Neural cell (in vitro differentiated cells): Measurements from ENCODE around the gene MORC3.

Experiments
- EP300 ChIP-seq: fragments of 450-650 bp; conservative IDR thresholded peaks from 2 replicates; pipeline ENCODE4 v1.6.1; 2014; ENCODE audit warnings: antibody characterized with exemption, mild to moderate bottlenecking, moderate library complexity; ENCODE audit not compliant: poor library complexity, severe bottlenecking
- MXI1 ChIP-seq: fragments of 450-650 bp; conservative IDR thresholded peaks from 2 replicates; pipeline ENCODE4 v1.6.1; 2014; ENCODE audit warnings: antibody characterized with exemption, mild to moderate bottlenecking; ENCODE audit not compliant: poor library complexity, severe bottlenecking
- POLR2AphosphoS5 ChIP-seq: IDR thresholded peaks from 2 replicates; pipeline ENCODE4 v1.6.1; 2012
- RAD21 ChIP-seq: fragments of 450-650 bp; conservative IDR thresholded peaks from 2 replicates; pipeline ENCODE4 v1.6.1; 2014; ENCODE audit warnings: antibody characterized with exemption, mild to moderate bottlenecking, moderate library complexity
- SMC3 ChIP-seq: fragments of 450-650 bp; conservative IDR thresholded peaks from 2 replicates; pipeline ENCODE4 v1.6.1; 2014; ENCODE audit warnings: antibody characterized with exemption, mild to moderate bottlenecking, moderate library complexity; ENCODE audit not compliant: poor library complexity
- TAF1 ChIP-seq: IDR thresholded peaks from 2 replicates; pipeline ENCODE4 v1.6.1; 2012; ENCODE audit warnings: low read depth
- TF ChIP-seq, protein P1 (sequence below): fragments of 450-650 bp; IDR thresholded peaks from 2 replicates; pipeline ENCODE4 v1.5.1; 2014; ENCODE audit warnings: antibody characterized with exemption, mild to moderate bottlenecking, moderate library complexity; ENCODE audit not compliant: poor library complexity, severe bottlenecking
- TF ChIP-seq, protein P2 (sequence below): IDR thresholded peaks from 2 replicates; pipeline ENCODE4 v1.6.1; 2012; ENCODE audit warnings: borderline replicate concordance

DNA sequence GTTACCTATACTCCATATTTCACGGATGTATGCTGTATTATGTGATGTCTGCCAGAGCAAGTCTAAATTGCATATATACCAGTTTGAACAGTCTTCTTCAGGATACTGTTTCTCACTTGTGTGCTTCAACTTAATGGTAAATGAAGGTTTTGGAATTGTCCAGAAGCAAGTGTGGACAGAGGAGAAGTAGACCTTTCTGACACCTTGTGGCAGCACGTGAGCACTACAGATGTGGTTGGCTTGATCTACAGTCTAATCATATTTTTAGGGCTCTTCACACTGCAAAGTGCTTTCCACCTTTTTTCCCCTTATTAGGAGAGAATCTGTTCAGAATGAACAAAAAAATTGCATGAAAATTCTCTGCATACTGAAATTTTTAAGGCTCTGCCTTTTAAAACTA is 10.9 kb downstream of the MORC3 start:
- TF ChIP-seq, protein P1, sequence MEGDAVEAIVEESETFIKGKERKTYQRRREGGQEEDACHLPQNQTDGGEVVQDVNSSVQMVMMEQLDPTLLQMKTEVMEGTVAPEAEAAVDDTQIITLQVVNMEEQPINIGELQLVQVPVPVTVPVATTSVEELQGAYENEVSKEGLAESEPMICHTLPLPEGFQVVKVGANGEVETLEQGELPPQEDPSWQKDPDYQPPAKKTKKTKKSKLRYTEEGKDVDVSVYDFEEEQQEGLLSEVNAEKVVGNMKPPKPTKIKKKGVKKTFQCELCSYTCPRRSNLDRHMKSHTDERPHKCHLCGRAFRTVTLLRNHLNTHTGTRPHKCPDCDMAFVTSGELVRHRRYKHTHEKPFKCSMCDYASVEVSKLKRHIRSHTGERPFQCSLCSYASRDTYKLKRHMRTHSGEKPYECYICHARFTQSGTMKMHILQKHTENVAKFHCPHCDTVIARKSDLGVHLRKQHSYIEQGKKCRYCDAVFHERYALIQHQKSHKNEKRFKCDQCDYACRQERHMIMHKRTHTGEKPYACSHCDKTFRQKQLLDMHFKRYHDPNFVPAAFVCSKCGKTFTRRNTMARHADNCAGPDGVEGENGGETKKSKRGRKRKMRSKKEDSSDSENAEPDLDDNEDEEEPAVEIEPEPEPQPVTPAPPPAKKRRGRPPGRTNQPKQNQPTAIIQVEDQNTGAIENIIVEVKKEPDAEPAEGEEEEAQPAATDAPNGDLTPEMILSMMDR: peak; percentile 49
- TF ChIP-seq, protein P2, sequence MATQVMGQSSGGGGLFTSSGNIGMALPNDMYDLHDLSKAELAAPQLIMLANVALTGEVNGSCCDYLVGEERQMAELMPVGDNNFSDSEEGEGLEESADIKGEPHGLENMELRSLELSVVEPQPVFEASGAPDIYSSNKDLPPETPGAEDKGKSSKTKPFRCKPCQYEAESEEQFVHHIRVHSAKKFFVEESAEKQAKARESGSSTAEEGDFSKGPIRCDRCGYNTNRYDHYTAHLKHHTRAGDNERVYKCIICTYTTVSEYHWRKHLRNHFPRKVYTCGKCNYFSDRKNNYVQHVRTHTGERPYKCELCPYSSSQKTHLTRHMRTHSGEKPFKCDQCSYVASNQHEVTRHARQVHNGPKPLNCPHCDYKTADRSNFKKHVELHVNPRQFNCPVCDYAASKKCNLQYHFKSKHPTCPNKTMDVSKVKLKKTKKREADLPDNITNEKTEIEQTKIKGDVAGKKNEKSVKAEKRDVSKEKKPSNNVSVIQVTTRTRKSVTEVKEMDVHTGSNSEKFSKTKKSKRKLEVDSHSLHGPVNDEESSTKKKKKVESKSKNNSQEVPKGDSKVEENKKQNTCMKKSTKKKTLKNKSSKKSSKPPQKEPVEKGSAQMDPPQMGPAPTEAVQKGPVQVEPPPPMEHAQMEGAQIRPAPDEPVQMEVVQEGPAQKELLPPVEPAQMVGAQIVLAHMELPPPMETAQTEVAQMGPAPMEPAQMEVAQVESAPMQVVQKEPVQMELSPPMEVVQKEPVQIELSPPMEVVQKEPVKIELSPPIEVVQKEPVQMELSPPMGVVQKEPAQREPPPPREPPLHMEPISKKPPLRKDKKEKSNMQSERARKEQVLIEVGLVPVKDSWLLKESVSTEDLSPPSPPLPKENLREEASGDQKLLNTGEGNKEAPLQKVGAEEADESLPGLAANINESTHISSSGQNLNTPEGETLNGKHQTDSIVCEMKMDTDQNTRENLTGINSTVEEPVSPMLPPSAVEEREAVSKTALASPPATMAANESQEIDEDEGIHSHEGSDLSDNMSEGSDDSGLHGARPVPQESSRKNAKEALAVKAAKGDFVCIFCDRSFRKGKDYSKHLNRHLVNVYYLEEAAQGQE: no peak
- peak; percentile 50 for TF ChIP-seq SMC3
- TF ChIP-seq EP300: no peak
- TF ChIP-seq RAD21: peak; percentile 26
- no peak for TF ChIP-seq POLR2AphosphoS5
- no peak for TF ChIP-seq TAF1
- TF ChIP-seq MXI1: no peak
